Mammary epithelial cell (primary cell): ENCODE measurements around the gene GNPTG.

Experiments used
- EZH2 ChIP-seq: IDR thresholded peaks from 2 replicates; pipeline ENCODE4 v1.6.1; 2012; ENCODE audit warnings: low read length, inconsistent platforms, borderline replicate concordance
- TF ChIP-seq, protein P1 (sequence below), 2 donors: IDR thresholded peaks in 1 of 2; conservative IDR thresholded peaks in 1 of 2; 2 replicates each; pipeline ENCODE4 v1.5.1; 2011 to 2012; ENCODE audit warnings: inconsistent platforms in 2 of 2, low read length in 2 of 2, mild to moderate bottlenecking in 2 of 2, control low read depth in 1 of 2, low read depth in 1 of 2; ENCODE audit not compliant: insufficient read depth in 1 of 2; ENCODE audit errors: extremely low read depth in 1 of 2

DNA sequence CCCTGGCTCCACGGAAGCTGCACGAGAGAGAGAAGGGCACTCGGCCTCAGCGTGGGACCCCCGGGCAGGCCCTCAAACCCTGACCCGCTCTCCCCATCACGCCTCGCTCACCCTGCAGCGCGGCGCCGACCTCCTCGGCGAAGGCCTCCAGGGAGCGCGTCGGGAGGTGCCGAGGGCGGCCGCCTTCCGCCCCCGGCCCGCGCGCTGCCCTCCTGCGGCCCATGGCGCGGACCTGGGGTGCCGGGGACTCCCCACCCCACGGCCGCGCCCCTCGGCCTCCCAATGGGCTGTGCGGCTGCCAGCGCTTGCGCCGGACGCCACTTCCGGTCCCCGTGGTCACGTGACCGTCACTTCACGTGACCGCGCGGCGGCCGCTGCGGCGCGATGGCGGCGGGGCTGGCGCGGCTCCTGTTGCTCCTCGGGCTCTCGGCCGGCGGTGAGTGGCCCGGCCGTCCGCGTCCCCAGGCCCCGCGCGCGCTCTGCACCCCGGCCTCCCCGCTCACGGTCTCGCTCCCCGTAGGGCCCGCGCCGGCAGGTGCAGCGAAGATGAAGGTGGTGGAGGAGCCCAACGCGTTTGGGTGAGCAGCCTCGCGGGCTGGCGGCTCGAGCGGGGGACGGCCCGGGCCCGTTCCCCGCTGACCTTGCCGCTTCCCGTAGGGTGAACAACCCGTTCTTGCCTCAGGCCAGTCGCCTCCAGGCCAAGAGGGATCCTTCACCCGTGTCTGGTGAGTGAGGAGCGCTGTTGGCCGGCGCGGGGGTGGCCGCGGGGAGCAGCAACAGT lies at the start of gene GNPTG, which contains the start of gene TSR3:
- TF ChIP-seq, protein P1, sequence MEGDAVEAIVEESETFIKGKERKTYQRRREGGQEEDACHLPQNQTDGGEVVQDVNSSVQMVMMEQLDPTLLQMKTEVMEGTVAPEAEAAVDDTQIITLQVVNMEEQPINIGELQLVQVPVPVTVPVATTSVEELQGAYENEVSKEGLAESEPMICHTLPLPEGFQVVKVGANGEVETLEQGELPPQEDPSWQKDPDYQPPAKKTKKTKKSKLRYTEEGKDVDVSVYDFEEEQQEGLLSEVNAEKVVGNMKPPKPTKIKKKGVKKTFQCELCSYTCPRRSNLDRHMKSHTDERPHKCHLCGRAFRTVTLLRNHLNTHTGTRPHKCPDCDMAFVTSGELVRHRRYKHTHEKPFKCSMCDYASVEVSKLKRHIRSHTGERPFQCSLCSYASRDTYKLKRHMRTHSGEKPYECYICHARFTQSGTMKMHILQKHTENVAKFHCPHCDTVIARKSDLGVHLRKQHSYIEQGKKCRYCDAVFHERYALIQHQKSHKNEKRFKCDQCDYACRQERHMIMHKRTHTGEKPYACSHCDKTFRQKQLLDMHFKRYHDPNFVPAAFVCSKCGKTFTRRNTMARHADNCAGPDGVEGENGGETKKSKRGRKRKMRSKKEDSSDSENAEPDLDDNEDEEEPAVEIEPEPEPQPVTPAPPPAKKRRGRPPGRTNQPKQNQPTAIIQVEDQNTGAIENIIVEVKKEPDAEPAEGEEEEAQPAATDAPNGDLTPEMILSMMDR (conservative IDR thresholded peaks at IDR 0.05 in 1 of 2, IDR thresholded peaks at IDR 0.05 in 1 of 2; ENCODE audit: extremely low read depth in 1 of 2, insufficient read depth in 1 of 2, low read depth in 1 of 2, low read length in 2 of 2): no peak
- TF ChIP-seq EZH2: no peak
